ENCODE measurements around the gene AKT1S1. TPM values are rescaled to one million over a fixed set of nuclear protein-coding genes. Genes with fewer than 3 reads are reported as not detected.
A peak's percentile ranks its signal among the peaks of the same experiment; 100 is the strongest.

Gene AKT1S1
- polyA plus RNA-seq, 1 donor from 2014 or later: 5.0 TPM

DNA sequence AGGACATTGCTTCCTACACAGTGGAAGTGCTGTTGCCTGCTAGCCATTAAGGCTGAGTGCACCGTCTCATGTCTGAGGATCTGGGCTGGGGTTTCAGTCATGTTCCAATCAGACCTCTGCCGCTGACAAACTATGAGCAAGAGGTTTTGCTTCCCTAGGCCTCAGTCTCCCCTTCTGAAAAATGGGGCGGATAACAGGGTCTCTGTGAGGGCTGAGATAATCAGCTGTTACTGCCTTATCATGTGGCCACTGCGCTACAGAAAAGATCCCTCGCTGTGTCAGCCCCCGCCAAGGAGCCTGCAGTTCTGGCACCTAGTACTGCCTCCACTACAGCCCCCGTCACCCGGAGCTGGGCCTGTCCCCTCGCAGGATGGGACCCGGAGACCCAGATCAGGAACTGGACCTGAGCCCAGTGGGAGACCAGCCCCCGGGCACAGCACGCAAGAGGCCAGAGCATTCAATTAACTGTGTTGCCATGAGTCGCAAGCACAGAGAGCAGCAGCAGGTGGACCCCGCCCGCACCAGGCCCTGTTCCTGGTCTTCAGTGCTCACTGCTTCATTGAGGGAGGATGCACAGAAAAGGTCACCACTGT, 6.8 kb downstream of the AKT1S1 start:
- Mint-ChIP-seq H3K27ac (peak overlapping the region in 2 of 3 donors; percentile 36 to 90), H3K27me3 (no peaks in the 10 kb centered on the region), H3K4me1 (peaks cover 8 to 36% (median 11%) of the 10 kb centered on the region in 3 donors), H3K4me3 (peak overlapping the region in 3 of 4 donors; percentile 69 to 92 (median 90)), H3K36me3 (no peaks in the 10 kb centered on the region), H3K9me3 (no peaks in the 10 kb centered on the region)

DNA sequence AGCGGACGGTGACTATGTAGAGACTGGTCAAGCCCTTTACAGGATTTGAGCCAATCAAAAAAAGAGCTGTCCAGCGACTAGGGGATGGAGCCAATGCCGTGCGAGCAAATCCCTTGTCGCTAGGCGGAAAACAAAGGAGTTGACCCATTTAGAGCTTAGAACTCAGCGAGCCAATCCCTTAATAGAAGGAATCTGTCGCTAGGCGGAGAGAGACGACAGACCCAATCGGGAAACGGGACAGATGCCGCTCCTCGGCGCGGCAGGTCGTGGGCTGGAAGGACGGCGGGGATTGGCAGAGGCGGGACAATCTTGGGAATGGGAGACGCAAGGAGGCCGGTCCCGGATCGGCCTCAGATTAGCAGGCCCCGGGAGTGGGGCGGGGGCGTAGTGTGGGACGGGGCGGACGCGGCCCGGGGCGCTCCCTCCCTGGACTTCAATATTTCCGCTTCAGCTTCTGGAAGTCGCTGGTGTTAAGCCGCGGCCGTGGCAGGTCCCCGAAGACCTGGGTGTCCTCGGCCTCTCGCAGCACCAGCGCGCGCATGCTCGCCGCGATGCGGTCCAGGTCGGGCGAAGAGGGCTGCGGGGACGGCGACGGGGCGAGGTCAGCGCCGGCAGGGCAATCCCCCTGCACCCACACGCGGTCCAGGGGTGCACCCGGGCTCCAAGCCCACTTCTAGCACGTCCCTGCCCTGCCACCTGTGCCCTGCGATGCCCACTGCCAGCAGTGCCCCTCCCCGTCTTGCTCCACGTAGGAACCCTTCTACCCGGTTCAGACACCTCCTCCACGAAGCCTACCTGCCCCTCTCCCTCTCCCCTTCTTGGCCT, 7.5 kb downstream of the AKT1S1 start:
- H3K27me3 Mint-ChIP-seq: no peaks in the 10 kb centered on the region
- H3K4me3 Mint-ChIP-seq: peak overlapping the region in 3 of 4 donors; percentile 69 to 92 (median 90)
- peaks cover 11 to 34% (median 11%) of the 10 kb centered on the region in 3 donors for H3K4me1 Mint-ChIP-seq
- H3K9me3 Mint-ChIP-seq: no peaks in the 10 kb centered on the region
- no peaks in the 10 kb centered on the region for H3K36me3 Mint-ChIP-seq
- peak overlapping the region in 2 of 3 donors; percentile 36 to 39 for H3K27ac Mint-ChIP-seq

DNA sequence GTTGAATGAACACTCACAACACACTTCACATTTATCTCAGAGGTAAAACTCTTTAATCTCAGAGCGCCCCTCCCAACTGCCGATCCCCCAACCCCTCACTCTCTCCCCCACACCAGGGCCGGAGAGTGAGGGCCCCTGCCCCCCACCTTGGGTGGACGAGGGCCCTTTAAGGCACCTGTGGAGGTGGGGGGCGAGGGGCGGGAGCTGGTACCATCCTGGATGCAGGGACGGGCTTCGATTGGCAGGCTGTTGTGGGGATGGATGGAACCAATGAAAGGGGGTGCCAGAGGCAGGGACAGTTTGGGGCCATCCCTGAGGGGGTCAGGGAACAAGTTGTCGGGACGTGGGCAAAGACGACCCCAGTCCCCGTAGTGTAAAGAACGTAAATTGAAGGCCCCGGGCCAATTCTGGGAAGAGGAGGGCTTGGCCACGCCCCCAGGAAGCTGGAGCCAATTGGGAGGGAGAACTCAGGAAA, 8.1 kb downstream of the AKT1S1 start:
- Mint-ChIP-seq H3K27me3 (no peaks in the 10 kb centered on the region), H3K36me3 (no peaks in the 10 kb centered on the region)

DNA sequence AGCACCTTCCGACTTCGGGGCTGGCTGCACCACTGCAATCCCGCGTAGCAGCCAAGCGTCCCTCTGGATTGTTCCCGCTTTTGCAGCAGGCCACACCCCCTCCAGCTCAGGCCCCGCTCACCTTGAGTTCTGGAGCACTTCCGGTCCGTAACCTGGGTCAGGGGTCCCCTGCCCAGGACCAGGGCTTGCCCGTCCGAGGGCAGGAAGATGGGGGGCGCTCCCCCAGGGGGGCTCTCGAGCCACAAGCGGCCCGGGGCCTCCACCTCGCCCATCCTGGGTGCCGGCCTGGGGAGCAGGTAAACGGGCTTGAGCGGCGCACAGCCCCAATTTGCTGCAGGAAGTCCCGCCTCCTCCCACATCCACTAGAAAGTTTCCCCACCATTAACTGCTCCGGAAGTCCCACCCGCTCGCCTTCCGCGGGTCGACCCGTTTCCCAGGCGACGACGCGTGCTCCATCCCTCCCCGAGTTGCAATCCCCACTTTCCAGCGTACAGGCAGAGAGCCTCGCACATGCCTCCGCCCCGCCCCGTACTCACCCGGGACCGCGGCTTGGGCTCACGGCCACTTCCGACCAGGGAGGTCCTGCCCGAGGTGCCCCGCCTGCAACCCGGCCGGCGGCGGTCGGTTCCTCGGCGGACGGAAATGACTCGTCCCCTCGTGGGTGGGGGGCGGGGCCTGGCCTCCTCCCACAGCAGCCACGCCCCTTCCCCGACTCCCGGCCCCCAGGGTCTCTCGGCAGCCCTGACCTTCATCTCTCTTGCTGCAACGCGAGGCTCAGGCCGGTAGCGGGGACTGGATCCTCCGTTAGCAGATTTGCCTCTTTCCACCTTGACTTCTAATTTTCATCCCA, 10.0 kb downstream of the AKT1S1 start, which contains the start of gene PNKP:
Gene PNKP (minus strand): TSS at position 644 of the 850 bp plus-strand sequence. CDS start 372 bp downstream, at position 272.
- no peaks in the 10 kb centered on the region for H3K27me3 Mint-ChIP-seq
- peaks cover 11 to 37% (median 16%) of the 10 kb centered on the region in 3 donors for H3K4me1 Mint-ChIP-seq
- H3K27ac Mint-ChIP-seq: peak within 1 kb of the TSS in 2 of 3 donors; percentile 92 to 94
- peaks cover 5% of the 10 kb centered on the region for H3K36me3 Mint-ChIP-seq
- peak within 1 kb of the TSS in 2 of 4 donors; percentile 97 to 100 for H3K4me3 Mint-ChIP-seq
- H3K9me3 Mint-ChIP-seq: no peaks in the 10 kb centered on the region

More for the DNA sequence above, 8.1 kb downstream of the AKT1S1 start:
- peaks cover 11 to 34% (median 14%) of the 10 kb centered on the region in 3 donors for H3K4me1 Mint-ChIP-seq
- no peak overlapping the region for H3K27ac Mint-ChIP-seq
- no peak overlapping the region for H3K4me3 Mint-ChIP-seq
- no peaks in the 10 kb centered on the region for H3K9me3 Mint-ChIP-seq

DNA sequence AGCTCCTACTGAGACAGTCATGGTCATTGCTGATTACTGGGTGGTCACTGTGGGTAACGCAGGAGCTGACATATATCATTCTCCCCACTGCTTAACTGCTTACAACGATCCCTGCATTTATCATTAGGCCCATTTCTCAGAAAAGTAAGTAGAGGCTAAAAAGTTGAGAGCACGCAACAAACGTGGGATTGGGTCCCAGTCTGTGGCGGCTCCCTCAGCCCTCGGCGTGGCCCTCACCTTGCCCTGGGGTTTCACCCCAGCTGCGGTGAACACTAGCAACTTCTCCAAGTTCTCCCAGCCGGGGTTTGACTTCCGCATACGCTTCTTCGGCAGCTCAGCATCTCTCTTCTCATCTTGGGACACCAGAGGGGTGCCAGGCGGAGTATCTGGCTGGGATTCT, 12.3 kb downstream of the AKT1S1 start:
- Mint-ChIP-seq H3K27ac (peak overlapping the region in 2 of 3 donors; percentile 18 to 71), H3K9me3 (no peaks in the 10 kb centered on the region), H3K4me3 (no peak overlapping the region), H3K27me3 (no peaks in the 10 kb centered on the region), H3K4me1 (peaks cover 11 to 27% (median 16%) of the 10 kb centered on the region in 3 donors), H3K36me3 (peaks cover 8% of the 10 kb centered on the region)

DNA sequence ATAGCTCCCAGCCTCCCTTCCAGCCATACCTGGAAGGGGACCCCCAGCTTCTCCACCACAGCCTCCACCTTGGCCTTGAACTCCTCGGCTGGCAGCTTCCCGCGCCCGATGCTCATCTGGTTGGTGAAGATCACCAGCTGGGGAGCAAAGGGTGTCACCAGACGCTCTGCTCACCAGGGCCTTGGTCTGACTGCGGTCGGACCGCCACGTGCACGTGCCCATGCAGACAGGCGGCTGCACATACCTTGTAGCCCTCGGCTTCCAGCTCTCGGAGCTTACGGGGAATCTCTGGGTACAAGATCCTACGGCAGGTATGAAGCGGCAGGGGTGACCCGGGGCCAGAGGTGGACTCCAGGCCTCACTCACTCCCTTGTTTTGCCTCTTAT, 13.2 kb downstream of the AKT1S1 start:
- Mint-ChIP-seq H3K4me1 (peaks cover 11 to 27% (median 16%) of the 10 kb centered on the region in 3 donors), H3K27me3 (no peaks in the 10 kb centered on the region), H3K4me3 (no peak overlapping the region), H3K9me3 (no peaks in the 10 kb centered on the region), H3K27ac (peak overlapping the region in 2 of 3 donors; percentile 18 to 80), H3K36me3 (peaks cover 8% of the 10 kb centered on the region)

DNA sequence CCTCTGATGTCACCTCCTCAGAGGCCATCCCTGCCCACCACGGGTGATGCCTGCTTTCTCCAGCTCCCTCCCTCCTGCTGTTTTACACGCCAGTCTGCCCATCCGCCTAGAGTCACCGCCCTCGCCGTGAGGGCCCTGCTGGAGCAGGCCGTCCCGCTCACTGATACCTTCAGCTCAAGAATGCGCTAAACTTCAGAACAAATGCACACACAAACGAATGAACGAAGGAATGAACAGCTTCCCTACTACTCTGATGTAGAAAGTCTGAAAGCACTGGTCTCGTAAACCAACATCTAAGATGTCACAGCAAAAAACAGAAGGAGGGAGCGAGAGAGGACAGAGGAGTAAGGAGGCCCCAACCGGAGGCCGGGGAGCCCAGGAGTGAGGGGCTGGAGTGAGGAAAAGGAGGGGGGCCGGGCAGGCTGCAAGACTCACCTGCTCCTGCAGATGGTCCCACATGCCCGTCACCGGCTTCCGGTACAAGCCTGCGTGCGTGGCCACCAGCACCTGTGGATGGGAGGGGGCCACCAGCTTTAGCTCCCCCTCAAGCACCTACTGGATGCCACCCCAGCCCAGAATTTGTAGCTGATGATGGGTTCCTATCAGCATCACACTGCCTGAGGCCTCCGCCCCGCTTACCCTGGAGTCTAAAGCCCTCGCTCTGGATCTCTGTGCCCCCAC, 13.8 kb downstream of the AKT1S1 start:
- peak overlapping the region in 2 of 3 donors; percentile 4 to 71 for H3K27ac Mint-ChIP-seq
- no peaks in the 10 kb centered on the region for H3K27me3 Mint-ChIP-seq
- peak overlapping the region in 1 of 4 donors; percentile 28 for H3K4me3 Mint-ChIP-seq
- H3K9me3 Mint-ChIP-seq: no peaks in the 10 kb centered on the region
- peaks cover 8% of the 10 kb centered on the region for H3K36me3 Mint-ChIP-seq
- H3K4me1 Mint-ChIP-seq: peaks cover 11 to 25% (median 16%) of the 10 kb centered on the region in 3 donors

DNA sequence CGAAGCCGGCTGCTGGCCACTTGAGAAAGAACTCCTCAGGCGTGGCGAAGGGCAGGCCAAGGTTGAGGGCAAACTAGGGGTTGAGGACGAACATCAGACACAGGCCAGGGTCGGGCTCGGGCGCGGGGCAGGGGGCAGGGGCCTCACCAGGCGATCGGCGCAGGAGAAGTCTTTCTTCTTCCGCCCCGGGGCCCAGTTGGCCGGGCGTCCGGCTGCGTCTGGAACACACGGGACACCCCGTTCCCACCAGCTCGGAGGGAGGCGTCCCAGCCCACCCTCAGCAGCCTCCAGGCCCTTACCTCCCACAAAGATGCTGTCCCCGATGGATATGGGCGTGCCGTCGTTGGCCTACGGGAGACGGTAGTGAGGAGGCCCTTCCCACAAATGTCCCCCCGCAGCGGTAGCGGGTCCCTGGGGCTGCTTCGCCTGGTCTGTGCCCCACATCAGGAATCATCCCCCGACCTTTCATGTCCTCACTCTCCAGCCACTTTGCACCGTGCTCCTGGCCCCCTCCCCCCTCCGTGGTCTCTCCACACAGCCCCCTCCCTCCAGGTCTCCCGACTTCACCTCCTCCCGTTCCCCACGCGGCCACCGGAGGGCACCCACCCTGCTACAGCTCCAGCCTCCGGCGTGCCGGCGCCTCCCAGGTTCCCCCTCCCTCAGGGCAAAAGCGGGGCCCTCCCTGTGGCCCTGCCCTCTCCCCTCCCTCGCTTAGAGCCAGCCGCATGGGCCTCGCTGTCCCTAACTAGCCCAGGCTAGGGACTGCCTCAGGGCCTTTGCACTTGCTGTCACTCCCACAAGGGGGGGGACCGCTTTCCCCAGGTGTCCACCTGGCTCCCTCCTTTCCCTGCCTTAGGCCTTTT, 14.5 kb downstream of the AKT1S1 start:
- H3K36me3 Mint-ChIP-seq: peaks cover 8% of the 10 kb centered on the region
- peaks cover 7 to 23% (median 11%) of the 10 kb centered on the region in 3 donors for H3K4me1 Mint-ChIP-seq
- no peaks in the 10 kb centered on the region for H3K27me3 Mint-ChIP-seq
- H3K27ac Mint-ChIP-seq: peak overlapping the region in 1 of 3 donors; percentile 4
- peak overlapping the region in 1 of 4 donors; percentile 28 for H3K4me3 Mint-ChIP-seq
- H3K9me3 Mint-ChIP-seq: no peaks in the 10 kb centered on the region

DNA sequence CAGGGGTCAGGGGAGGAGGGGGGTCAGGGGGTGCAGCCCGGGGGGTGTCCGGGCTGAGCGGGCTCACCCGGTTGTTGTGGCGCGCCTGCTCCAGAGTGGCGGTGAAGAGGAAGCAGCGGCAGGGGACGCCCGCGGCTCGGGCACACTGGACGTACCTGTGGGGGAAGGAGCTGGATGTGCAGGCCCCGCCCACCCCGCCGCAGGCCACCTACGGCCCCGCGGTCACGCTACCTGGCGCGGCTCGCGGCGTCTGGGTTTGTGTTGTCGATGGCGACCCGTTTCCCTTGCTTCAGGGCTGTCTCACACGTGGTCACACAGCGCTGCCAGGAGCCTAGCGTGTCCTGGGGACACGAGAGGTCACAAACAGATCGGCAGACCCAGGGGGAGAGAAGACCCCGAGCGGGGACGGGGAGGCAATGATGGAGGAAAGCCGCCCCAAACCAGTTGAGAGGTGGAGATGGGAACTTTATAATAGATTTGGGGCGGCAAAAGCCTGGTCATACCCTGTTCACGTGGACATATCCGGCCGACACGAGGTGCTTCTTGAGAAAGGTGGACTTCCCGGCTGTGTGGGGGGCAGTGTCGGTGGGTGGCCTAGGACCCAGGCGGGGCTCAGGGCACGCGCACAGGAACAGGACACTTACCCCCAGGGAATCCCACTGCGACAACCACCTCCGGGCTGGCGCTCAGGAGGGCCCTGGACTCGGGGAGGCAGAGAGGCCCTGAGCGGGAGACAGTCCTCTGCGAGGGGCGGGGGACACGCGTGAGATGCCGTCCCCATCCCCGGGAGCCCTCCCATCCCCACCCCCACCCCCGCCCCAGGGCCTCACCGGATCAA, 15.4 kb downstream of the AKT1S1 start:
- Mint-ChIP-seq H3K4me3 (peak overlapping the region in 1 of 4 donors; percentile 50), H3K36me3 (peaks cover 8% of the 10 kb centered on the region), H3K9me3 (no peaks in the 10 kb centered on the region), H3K27me3 (no peaks in the 10 kb centered on the region), H3K27ac (no peak overlapping the region), H3K4me1 (peaks cover 2 to 20% (median 8%) of the 10 kb centered on the region in 3 donors)

DNA sequence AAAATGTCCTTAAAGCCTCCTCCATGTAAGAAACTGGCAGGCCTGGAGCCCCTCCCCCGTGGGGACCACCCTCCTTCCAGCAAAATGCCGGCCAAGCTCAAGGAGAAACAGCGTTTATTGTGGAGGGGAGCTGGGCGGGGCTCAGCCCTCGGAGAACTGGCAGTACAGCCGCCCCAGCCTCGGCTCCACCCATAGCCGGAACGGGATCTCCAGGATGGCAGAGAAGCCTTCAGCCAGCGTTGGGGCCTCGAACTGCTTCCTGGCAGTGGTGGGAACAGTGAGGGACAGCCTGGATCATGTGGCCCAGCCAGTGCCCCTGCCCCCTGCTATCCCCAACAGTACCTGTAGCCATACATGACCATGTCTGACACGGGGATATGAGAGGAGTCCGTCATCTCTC, 16.0 kb downstream of the AKT1S1 start:
- H3K36me3 Mint-ChIP-seq: peaks cover 8% of the 10 kb centered on the region
- peak overlapping the region in 1 of 3 donors; percentile 39 for H3K27ac Mint-ChIP-seq
- no peaks in the 10 kb centered on the region for H3K27me3 Mint-ChIP-seq
- no peaks in the 10 kb centered on the region for H3K9me3 Mint-ChIP-seq
- H3K4me3 Mint-ChIP-seq: peak overlapping the region in 1 of 4 donors; percentile 20
- H3K4me1 Mint-ChIP-seq: peaks cover 0 to 13% (median 8%) of the 10 kb centered on the region in 3 donors

DNA sequence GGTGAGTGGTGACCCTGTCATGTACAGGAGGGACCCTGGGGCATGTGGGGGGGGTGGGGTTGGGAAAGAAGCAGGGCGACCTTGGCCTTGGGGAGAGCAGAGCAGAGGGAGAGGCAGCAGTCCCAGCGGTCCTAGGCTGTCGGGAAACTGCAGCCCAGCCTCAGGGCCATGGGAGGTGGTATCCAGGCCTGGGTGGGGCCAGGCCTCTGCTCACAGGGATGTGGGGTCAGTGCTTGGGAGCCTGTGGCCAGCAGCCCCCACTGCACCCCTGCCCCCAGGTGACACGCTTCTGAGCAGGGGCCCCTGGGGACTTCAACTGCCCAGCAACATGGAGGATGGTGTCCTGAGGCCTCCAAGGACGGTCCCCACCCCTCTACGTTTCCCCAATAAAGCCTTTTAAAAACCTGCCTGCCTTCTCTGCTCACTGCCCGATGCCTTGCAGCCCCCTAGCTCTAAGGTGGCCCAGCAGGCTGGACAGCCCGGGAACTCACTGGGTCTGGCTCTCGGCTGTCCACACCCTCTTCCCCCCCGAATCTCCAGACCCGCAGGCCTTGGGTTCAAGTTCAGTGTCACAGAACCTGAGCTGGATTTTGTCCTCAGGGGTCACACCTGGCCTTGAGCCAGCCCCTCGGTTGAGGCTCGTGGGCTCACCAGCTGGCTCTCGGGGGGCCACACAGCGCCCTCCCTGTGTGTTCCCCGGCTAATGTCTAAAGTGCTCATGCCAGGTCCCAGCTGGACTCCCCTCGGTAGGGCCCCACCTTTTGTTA, 16.6 kb downstream of the AKT1S1 start:
- H3K27me3 Mint-ChIP-seq: no peaks in the 10 kb centered on the region
- peak overlapping the region in 1 of 4 donors; percentile 20 for H3K4me3 Mint-ChIP-seq
- no peaks in the 10 kb centered on the region for H3K9me3 Mint-ChIP-seq
- peaks cover 8% of the 10 kb centered on the region for H3K36me3 Mint-ChIP-seq
- peak overlapping the region in 1 of 3 donors; percentile 39 for H3K27ac Mint-ChIP-seq
- H3K4me1 Mint-ChIP-seq: peaks cover 0 to 8% (median 8%) of the 10 kb centered on the region in 3 donors
